ENCODE data around the gene IRAK3.
"Not testable (repeated sequence)": the region's sequence is repeated elsewhere in the genome, so short reads cannot be mapped to it uniquely, and the experiment has no call there.

Gene IRAK3

GRCh38 chr12:66190519-66191370, 1.7 kb downstream of the IRAK3 start:
- peaks cover 40% of the 10 kb centered on the region for H3K27me3 Mint-ChIP-seq
- no peaks in the 10 kb centered on the region for H3K9me3 Mint-ChIP-seq
- peaks cover 8% of the 10 kb centered on the region for H3K4me1 Mint-ChIP-seq
- no peak overlapping the region for H3K27ac Mint-ChIP-seq
- H3K36me3 Mint-ChIP-seq, result no peaks in the 10 kb centered on the region
- no peak overlapping the region for H3K4me3 Mint-ChIP-seq

DNA sequence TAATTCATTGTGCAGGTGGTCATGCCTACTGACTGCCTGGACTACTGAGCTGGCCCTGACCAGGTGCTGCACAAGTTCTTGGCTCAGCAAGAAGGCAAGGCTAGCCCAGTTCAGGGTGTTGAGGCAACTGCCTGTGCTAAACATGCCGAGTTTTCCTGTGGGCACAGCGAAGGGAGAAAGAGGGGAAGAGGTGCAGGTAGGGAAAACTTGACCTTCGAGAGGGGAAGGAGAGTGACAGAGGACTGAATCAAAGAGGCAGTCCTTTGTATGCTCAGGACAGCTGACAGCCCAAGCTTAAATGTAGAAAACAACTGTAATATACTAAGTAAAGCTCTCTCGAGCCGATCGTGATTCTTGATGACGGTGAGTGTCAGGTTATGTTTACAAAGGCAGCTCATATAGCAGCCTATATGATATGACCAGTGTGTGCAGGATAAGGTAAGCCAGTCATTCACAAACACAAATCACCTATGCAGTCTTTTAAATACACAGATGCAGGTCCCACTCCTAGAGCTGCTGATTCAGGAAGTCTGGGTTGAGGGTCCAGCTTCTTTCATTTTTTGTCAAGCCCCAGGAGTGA, 2.6 kb downstream of the IRAK3 start:
- no peak overlapping the region for H3K4me3 Mint-ChIP-seq
- H3K27me3 Mint-ChIP-seq, result peaks cover 40% of the 10 kb centered on the region
- H3K4me1 Mint-ChIP-seq, result peaks cover 8% of the 10 kb centered on the region
- H3K27ac Mint-ChIP-seq, result no peak overlapping the region
- H3K36me3 Mint-ChIP-seq, result no peaks in the 10 kb centered on the region
- no peaks in the 10 kb centered on the region for H3K9me3 Mint-ChIP-seq

DNA sequence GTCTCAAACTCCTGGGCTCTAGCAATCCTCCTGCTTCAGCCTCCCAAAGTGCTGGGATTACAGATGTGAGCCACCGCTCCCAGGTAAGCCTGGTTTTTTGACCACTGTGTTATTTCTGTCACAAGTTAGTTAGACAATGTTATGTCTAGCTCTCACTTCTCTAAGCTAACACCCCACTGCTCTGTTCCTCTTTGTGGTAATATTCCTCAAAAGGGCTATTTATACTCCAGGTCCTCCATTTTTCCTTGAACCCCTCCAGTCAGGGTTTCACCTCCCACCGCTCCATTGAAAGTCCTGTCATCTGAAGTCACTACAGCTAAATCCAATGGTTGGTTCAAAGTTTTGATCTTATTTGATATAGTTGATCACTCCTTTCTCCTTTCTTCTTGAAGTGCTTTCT, 5.1 kb downstream of the IRAK3 start:
- no peak overlapping the region for H3K27ac Mint-ChIP-seq

DNA sequence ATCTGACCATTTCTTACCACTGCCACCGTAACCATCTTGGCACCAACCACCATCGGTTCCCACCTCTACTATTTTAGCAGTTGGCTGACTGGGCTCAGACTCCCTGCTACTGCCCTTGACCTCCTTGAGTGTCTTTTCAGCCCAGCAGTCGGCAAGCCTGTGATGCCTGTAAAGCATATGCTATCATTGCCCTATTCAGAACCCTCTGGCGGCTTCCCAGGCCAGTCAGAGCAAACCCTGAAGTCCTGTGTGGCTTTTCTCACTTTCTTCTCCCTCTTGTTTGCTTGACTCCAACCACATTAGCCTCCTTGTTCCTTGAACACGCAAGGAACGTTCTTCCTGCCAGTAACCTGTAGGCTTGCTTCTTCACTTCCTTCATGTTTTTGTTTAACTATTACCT, 6.2 kb downstream of the IRAK3 start:
- peaks cover 34% of the 10 kb centered on the region for H3K27me3 Mint-ChIP-seq
- H3K36me3 Mint-ChIP-seq, result peaks cover 3% of the 10 kb centered on the region
- peaks cover 7% of the 10 kb centered on the region for H3K4me1 Mint-ChIP-seq
- no peaks in the 10 kb centered on the region for H3K9me3 Mint-ChIP-seq
- H3K4me3 Mint-ChIP-seq, result no peak overlapping the region
- no peak overlapping the region for H3K27ac Mint-ChIP-seq

More for the DNA sequence above, 5.1 kb downstream of the IRAK3 start:
- H3K4me1 Mint-ChIP-seq, result peaks cover 7% of the 10 kb centered on the region
- H3K36me3 Mint-ChIP-seq, result no peaks in the 10 kb centered on the region
- H3K27me3 Mint-ChIP-seq, result peaks cover 35% of the 10 kb centered on the region
- no peaks in the 10 kb centered on the region for H3K9me3 Mint-ChIP-seq
- H3K4me3 Mint-ChIP-seq, result no peak overlapping the region

- Mint-ChIP-seq H3K4me1 (peaks cover 7% of the 10 kb centered on the region), H3K36me3 (peaks cover 4% of the 10 kb centered on the region), H3K27me3 (peaks cover 19% of the 10 kb centered on the region), H3K9me3 (no peaks in the 10 kb centered on the region), H3K27ac (no peak overlapping the region), H3K4me3 (no peak overlapping the region)
These were observed 7.8 kb downstream of the IRAK3 start for GRCh38 chr12:66196806-66197205.

GRCh38 chr12:66197495-66197921, 8.5 kb downstream of the IRAK3 start:
- no peak overlapping the region for H3K4me3 Mint-ChIP-seq
- peaks cover 7% of the 10 kb centered on the region for H3K4me1 Mint-ChIP-seq
- H3K27ac Mint-ChIP-seq, result no peak overlapping the region
- H3K36me3 Mint-ChIP-seq, result peaks cover 4% of the 10 kb centered on the region
- peaks cover 20% of the 10 kb centered on the region for H3K27me3 Mint-ChIP-seq
- H3K9me3 Mint-ChIP-seq, result no peaks in the 10 kb centered on the region

DNA sequence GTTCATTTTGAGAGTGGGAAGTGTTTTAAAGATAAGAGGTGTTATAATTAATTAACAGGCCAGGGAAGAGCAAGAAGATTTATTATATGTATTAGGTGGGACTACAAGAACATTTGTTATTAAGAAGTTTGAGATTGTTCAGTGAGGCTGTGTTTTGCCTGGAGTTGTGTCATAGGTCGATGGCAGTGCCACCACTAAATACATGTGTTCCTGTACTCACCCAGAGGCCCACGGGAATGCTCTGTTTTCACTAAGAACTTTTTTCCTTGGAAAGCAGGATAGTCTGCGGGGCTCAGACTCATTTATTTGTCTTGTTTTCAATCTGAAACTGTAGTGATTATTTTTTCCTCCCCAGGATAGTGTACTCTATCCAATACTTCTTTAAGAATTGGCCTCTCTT, 10.1 kb downstream of the IRAK3 start:
- peaks cover 20% of the 10 kb centered on the region for H3K4me1 Mint-ChIP-seq
- H3K27me3 Mint-ChIP-seq, result peaks cover 15% of the 10 kb centered on the region
- H3K27ac Mint-ChIP-seq, result no peak overlapping the region
- H3K36me3 Mint-ChIP-seq, result peaks cover 4% of the 10 kb centered on the region
- H3K9me3 Mint-ChIP-seq, result no peaks in the 10 kb centered on the region
- no peak overlapping the region for H3K4me3 Mint-ChIP-seq

DNA sequence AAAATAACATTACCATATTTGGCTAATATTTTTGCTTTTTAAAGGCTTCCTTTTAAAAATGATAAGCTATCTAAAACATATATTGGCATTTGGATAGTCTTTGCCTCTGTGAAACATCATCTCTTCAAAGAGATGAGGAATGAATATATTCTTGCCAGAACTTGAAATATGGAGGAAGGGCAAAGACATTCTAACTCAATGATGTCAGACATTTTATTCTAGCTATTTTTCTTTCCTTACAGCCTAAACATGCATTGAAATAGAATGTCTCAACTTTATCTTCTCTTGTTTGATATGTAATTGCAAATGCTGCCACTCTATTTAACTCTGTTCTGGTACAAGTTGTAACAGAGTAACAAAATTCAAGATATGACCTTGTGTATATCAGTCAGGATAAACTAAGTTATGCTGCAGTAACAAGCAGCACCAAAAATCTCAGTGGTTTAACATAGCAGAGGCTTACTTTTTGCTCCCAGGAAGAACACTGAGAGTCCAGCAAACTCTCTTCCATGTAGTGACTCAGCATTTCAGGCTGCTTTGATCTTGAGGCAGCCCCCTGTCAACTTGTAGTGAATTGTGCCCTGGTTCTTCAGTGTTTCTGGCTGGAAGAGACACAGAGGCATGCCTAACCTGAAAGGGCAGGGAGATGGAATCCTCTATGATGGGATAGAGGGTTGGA, 11.0 kb downstream of the IRAK3 start:
- Mint-ChIP-seq H3K4me1 (peaks cover 28% of the 10 kb centered on the region), H3K36me3 (peaks cover 4% of the 10 kb centered on the region), H3K4me3 (no peak overlapping the region), H3K9me3 (no peaks in the 10 kb centered on the region), H3K27ac (no peak overlapping the region), H3K27me3 (peaks cover 10% of the 10 kb centered on the region)

- peaks cover 24% of the 10 kb centered on the region for H3K4me1 Mint-ChIP-seq
- H3K27ac Mint-ChIP-seq, result peak overlapping the region; percentile 90
These were observed 14.8 kb downstream of the IRAK3 start for GRCh38 chr12:66203820-66204219.

GRCh38 chr12:66206141-66206540, 17.1 kb downstream of the IRAK3 start:
- H3K9me3 Mint-ChIP-seq, result peaks cover 4% of the 10 kb centered on the region
- peaks cover 4% of the 10 kb centered on the region for H3K27me3 Mint-ChIP-seq
- no peaks in the 10 kb centered on the region for H3K36me3 Mint-ChIP-seq
- H3K4me1 Mint-ChIP-seq, result peaks cover 24% of the 10 kb centered on the region
- no peak overlapping the region for H3K4me3 Mint-ChIP-seq
- no peak overlapping the region for H3K27ac Mint-ChIP-seq

More at GRCh38 chr12:66203820-66204219, 14.8 kb downstream of the IRAK3 start:
- peaks cover 4% of the 10 kb centered on the region for H3K9me3 Mint-ChIP-seq
- H3K27me3 Mint-ChIP-seq, result peaks cover 4% of the 10 kb centered on the region
- H3K4me3 Mint-ChIP-seq, result peak overlapping the region; percentile 37
- H3K36me3 Mint-ChIP-seq, result peaks cover 4% of the 10 kb centered on the region

DNA sequence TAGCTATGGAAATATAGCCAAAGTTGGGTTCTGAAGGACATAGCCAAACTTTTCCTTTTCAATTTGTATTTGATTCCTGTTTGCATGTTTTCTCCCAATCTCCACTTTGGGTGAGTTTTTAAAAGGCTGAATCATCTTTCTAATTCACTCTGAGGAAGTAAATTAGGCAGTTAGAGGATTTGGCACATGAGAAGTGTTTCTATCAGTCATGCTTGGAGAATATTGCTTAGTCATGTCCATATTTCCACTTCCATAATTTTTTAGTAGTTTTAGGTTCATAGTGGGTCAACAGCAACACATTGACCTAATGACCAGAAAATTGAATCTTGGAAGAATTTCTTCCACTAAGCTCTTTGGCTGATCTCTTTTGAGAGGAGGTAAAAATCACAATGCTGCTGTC, 21.8 kb downstream of the IRAK3 start:
- H3K4me1 Mint-ChIP-seq, result peaks cover 6% of the 10 kb centered on the region
- peaks cover 11% of the 10 kb centered on the region for H3K27me3 Mint-ChIP-seq
- no peak overlapping the region for H3K27ac Mint-ChIP-seq
- H3K9me3 Mint-ChIP-seq, result peaks cover 4% of the 10 kb centered on the region
- peaks cover 1% of the 10 kb centered on the region for H3K36me3 Mint-ChIP-seq
- H3K4me3 Mint-ChIP-seq, result no peak overlapping the region

GRCh38 chr12:66211573-66211972, 22.6 kb downstream of the IRAK3 start:
- peaks cover 13% of the 10 kb centered on the region for H3K27me3 Mint-ChIP-seq
- H3K4me3 Mint-ChIP-seq, H3K27ac Mint-ChIP-seq, H3K36me3 Mint-ChIP-seq, H3K9me3 Mint-ChIP-seq, H3K4me1 Mint-ChIP-seq: not testable (repeated sequence)

DNA sequence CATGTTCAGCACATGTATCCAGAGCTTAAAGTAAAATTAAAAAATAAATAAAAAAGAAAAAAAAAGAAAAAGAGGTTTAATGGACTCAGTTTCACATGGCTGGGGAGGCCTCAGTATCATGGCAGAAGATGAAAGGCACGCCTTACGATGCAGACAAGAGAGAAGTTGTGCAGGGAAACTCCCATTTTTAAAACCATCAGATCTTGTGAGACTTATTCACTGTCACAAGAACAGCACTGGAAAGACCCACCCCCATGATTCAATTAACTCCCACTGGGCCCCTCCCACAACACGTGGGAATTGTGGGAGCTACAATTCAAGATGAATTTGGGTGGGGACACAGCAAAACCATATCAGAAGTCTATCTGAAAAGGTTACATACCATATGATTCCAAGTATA, 24.0 kb downstream of the IRAK3 start:
- H3K27me3 Mint-ChIP-seq, result peaks cover 11% of the 10 kb centered on the region
- not testable (repeated sequence) for H3K4me3 Mint-ChIP-seq, H3K27ac Mint-ChIP-seq, H3K36me3 Mint-ChIP-seq, H3K9me3 Mint-ChIP-seq, H3K4me1 Mint-ChIP-seq

DNA sequence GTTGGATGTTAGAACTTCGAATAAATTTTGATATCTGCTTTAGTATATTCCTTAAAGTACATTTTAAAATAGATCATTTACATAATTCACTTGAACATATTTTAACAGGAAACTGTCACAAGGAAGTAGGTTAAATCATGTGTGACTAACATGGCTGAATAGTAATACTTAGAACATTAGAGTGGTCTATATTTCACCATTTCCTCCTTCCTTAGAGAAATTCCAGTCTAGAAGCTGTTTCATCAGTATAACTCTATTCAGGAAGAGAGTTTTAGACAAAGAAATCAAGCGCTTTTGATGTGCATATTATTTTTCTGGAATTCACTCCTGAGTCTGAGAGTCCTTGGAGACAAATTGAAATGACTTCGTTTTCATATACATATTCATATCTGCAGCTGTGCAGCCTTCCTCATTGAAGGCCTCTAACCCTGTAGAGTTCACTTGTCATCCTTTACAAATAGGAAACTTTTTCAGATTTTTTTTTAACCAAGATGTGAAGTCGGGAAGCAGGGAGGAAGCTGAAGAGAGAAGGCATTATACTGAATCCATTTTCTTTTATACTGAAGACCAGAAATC, 28.4 kb downstream of the IRAK3 start:
- H3K4me3 Mint-ChIP-seq, result no peak overlapping the region
- peaks cover 4% of the 10 kb centered on the region for H3K4me1 Mint-ChIP-seq
- H3K27me3 Mint-ChIP-seq, result peaks cover 6% of the 10 kb centered on the region
- no peak overlapping the region for H3K27ac Mint-ChIP-seq
- H3K36me3 Mint-ChIP-seq, result peaks cover 6% of the 10 kb centered on the region
- peaks cover 7% of the 10 kb centered on the region for H3K9me3 Mint-ChIP-seq

DNA sequence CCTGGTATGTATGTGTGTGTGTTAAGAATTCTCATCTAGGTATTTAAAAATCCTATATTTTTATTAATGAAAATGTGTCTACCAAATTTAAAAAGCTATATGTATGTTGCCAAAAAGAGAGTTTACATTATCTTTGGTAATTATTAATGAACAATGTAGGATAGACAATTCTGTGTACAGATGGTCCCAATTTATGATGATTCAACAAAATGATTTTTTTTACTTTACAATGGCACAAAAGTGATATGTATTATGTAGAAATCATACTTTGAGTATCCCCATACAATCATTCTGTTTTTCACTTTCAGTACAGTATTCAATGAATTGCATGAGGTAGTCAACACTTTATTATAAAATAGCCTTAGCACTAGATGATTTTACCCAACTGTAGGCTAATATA, 39.4 kb downstream of the IRAK3 start:
- Mint-ChIP-seq H3K27ac (no peak overlapping the region), H3K9me3 (no peaks in the 10 kb centered on the region), H3K27me3 (peaks cover 1% of the 10 kb centered on the region), H3K4me3 (no peak overlapping the region), H3K4me1 (no peaks in the 10 kb centered on the region), H3K36me3 (no peaks in the 10 kb centered on the region)

DNA sequence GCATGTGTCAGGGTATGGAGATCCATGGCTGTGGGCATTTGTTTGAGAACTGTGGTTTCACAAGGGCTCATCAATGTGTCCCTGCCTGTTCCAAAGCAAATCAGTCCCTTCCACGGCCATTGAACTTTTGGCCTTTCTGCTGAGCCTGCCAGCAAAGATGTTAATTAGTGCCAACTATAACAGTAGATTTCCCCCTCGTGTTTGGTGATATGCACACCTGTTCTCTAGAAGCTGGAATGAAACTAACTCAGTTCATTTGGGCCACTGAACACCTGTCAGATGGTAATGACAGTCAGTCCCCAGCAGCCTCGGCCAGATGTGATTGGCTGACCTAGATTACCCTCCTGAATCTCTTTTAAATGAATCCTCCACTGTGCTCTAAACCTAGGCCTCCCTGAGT, 43.2 kb downstream of the IRAK3 start:
- no peak overlapping the region for H3K27ac Mint-ChIP-seq
- H3K4me1 Mint-ChIP-seq, result peaks cover 4% of the 10 kb centered on the region
- no peaks in the 10 kb centered on the region for H3K9me3 Mint-ChIP-seq
- H3K27me3 Mint-ChIP-seq, result peaks cover 16% of the 10 kb centered on the region
- H3K36me3 Mint-ChIP-seq, result no peaks in the 10 kb centered on the region
- H3K4me3 Mint-ChIP-seq, result no peak overlapping the region

Data from activated naive CD4-positive, alpha-beta T cell treated with anti-CD3 and anti-CD28 coated beads, Interleukin-2, amount 50 U/mL, for 24 hours (primary cell).